Measurements from ENCODE around the gene CDADC1.
A peak's percentile ranks its signal among the peaks of the same experiment; 100 is the strongest.

CDADC1 gene

GRCh38 chr13:49213997-49214916 is 33.5 kb upstream of the CDADC1 start:
- Histone ChIP-seq H3K27me3 (no peaks in the 10 kb centered on the region), H3K36me3 (peaks cover 11% of the 10 kb centered on the region), H3K4me3 (ENCODE audit: low read depth, low read length) (no peak overlapping the region), H3K4me1 (no peaks in the 10 kb centered on the region), H3K9me3 (no peaks in the 10 kb centered on the region)
- DNase-seq = no peak
- TF ChIP-seq, protein P1, sequence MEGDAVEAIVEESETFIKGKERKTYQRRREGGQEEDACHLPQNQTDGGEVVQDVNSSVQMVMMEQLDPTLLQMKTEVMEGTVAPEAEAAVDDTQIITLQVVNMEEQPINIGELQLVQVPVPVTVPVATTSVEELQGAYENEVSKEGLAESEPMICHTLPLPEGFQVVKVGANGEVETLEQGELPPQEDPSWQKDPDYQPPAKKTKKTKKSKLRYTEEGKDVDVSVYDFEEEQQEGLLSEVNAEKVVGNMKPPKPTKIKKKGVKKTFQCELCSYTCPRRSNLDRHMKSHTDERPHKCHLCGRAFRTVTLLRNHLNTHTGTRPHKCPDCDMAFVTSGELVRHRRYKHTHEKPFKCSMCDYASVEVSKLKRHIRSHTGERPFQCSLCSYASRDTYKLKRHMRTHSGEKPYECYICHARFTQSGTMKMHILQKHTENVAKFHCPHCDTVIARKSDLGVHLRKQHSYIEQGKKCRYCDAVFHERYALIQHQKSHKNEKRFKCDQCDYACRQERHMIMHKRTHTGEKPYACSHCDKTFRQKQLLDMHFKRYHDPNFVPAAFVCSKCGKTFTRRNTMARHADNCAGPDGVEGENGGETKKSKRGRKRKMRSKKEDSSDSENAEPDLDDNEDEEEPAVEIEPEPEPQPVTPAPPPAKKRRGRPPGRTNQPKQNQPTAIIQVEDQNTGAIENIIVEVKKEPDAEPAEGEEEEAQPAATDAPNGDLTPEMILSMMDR (IDR thresholded peaks at IDR 0.05; ENCODE audit: low read depth, low read length) = no peak

DNA sequence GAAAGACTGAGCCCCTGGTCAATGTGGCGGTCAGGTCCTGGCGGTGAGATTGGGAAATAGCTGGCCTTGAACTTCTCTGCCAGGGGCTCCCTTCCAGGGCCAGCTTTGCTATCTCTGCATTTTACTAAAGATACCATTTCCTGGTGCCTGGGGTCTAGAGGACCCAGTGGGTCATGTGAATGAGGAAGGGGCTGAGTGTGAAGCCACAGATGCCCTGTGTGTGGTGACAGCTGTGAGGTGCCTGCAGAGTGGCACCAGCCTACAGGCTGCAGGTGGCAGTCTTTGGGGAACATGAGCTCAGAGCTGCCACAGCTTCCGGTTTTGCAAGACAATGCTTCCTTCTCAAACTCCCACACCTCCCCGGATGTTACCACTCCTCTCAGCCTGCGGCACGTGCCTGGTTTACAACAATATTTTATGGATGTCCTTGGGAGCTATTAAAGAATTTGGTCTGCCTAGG is 32.8 kb upstream of the CDADC1 start:
- Histone ChIP-seq H3K36me3 (peaks cover 9% of the 10 kb centered on the region), H3K9me3 (no peaks in the 10 kb centered on the region), H3K4me1 (no peaks in the 10 kb centered on the region), H3K27me3 (peaks cover 5% of the 10 kb centered on the region), H3K4me3 (ENCODE audit: low read depth, low read length) (no peak overlapping the region)
- DNase-seq = no peak
- TF ChIP-seq, protein P1 (IDR thresholded peaks at IDR 0.05; ENCODE audit: low read depth, low read length) = peak; percentile 20; the same call in 1 of the 2 replicates

- peaks cover 4% of the 10 kb centered on the region; the same call in 1 of the 2 replicates for H3K9me3 ChIP-seq
- H3K27me3 ChIP-seq = peaks cover 19% of the 10 kb centered on the region
- TF ChIP-seq, protein P1 (IDR thresholded peaks at IDR 0.05; ENCODE audit: low read depth, low read length) = no peak
- no peak for DNase-seq
- H3K4me3 ChIP-seq (ENCODE audit: low read depth, low read length) = no peak overlapping the region
- H3K36me3 ChIP-seq = no peaks in the 10 kb centered on the region; the same call in 1 of the 2 replicates
- H3K4me1 ChIP-seq = no peaks in the 10 kb centered on the region
These were observed 31.4 kb upstream of the CDADC1 start for GRCh38 chr13:49216334-49216733.

DNA sequence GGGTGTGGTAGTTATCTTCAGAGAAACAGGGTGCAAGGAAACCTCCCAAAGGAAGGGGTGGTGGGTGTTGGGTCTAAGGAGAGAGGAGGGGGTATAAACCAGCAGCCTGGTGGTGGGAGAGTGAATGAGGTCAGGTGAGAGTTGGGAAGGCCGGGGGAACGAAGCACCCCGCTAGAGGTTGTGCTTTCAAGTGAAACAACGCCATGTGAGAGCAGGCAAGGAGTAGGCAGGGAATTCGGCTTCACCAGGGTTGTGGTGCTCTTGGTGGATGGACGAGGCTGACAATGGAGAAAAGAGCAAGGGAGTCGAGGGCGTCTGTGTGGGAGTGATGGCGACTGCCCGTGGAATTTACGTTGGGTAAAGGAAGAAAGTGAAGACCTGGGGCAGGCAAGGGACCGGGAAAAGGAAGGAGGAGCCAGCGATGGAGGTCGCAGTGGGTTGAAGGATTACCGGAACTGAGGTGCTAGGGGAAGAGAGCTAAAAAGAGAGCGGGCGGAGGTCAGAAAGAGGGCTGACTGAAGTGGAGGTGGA is 29.7 kb upstream of the CDADC1 start:
- H3K4me1 ChIP-seq = no peaks in the 10 kb centered on the region
- DNase-seq = no peak
- peaks cover 36% of the 10 kb centered on the region for H3K27me3 ChIP-seq
- no peaks in the 10 kb centered on the region for H3K36me3 ChIP-seq
- TF ChIP-seq, protein P1 (IDR thresholded peaks at IDR 0.05; ENCODE audit: low read depth, low read length) = no peak
- H3K9me3 ChIP-seq = peaks cover 4% of the 10 kb centered on the region; the same call in 1 of the 2 replicates
- no peak overlapping the region for H3K4me3 ChIP-seq (ENCODE audit: low read depth, low read length)

- Histone ChIP-seq H3K36me3 (no peaks in the 10 kb centered on the region), H3K27me3 (peaks cover 41% of the 10 kb centered on the region), H3K9me3 (peaks cover 4% of the 10 kb centered on the region; the same call in 1 of the 2 replicates), H3K4me3 (ENCODE audit: low read depth, low read length) (no peak overlapping the region), H3K4me1 (no peaks in the 10 kb centered on the region)
- DNase-seq = no peak
- TF ChIP-seq, protein P1 (IDR thresholded peaks at IDR 0.05; ENCODE audit: low read depth, low read length) = no peak
These were observed 29.2 kb upstream of the CDADC1 start for GRCh38 chr13:49218493-49219051.
